GM21381 (cell line): Measurements from ENCODE around the gene MLLT1.

Experiments
- ATAC-seq: cut with Tn5 transposase; IDR thresholded peaks from one replicate; pipeline ENCODE4 v1.9.1; 2021; ENCODE audit warnings: mild to moderate bottlenecking, moderate library complexity; ENCODE audit not compliant: unreplicated experiment

The MLLT1 gene

GRCh38 chr19:6223461-6224307 lies 56.1 kb downstream of the MLLT1 start:
- ATAC-seq: no peak

GRCh38 chr19:6222884-6223283 lies 56.9 kb downstream of the MLLT1 start:
- no peak for ATAC-seq

GRCh38 chr19:6221878-6222746 lies 57.7 kb downstream of the MLLT1 start:
- ATAC-seq: no peak

- ATAC-seq: no peak
Measured at GRCh38 chr19:6221220-6221877, 58.4 kb downstream of the MLLT1 start.

- no peak for ATAC-seq
Measured at GRCh38 chr19:6220385-6221191, 59.2 kb downstream of the MLLT1 start.

GRCh38 chr19:6219586-6220290 lies 60.0 kb downstream of the MLLT1 start:
- ATAC-seq: no peak

GRCh38 chr19:6219147-6219525 lies 60.6 kb downstream of the MLLT1 start:
- ATAC-seq: no peak

- no peak for ATAC-seq
Measured at GRCh38 chr19:6218491-6219146, 61.2 kb downstream of the MLLT1 start.

GRCh38 chr19:6217752-6218334 lies 61.9 kb downstream of the MLLT1 start:
- ATAC-seq: no peak

- ATAC-seq: no peak
Measured at GRCh38 chr19:6216996-6217751, 62.6 kb downstream of the MLLT1 start.

- no peak for ATAC-seq
Measured at GRCh38 chr19:6216236-6216995, 63.4 kb downstream of the MLLT1 start.

- ATAC-seq: no peak
Measured at GRCh38 chr19:6215701-6216235, 64.0 kb downstream of the MLLT1 start.

GRCh38 chr19:6214881-6215541 lies 64.8 kb downstream of the MLLT1 start:
- no peak for ATAC-seq

GRCh38 chr19:6213696-6214641 lies 65.8 kb downstream of the MLLT1 start:
- ATAC-seq: no peak

- ATAC-seq: no peak
Measured at GRCh38 chr19:6213266-6213595, 66.5 kb downstream of the MLLT1 start.
